ENCODE measurements around the gene MATCAP1. TPM values are rescaled to one million over a fixed set of nuclear protein-coding genes. Genes with fewer than 3 reads are reported as not detected.

MATCAP1 gene
- polyA plus RNA-seq, 2 of the 4 experiments (the other 2 are of a cell fraction): 7.5 to 20.8 TPM

DNA sequence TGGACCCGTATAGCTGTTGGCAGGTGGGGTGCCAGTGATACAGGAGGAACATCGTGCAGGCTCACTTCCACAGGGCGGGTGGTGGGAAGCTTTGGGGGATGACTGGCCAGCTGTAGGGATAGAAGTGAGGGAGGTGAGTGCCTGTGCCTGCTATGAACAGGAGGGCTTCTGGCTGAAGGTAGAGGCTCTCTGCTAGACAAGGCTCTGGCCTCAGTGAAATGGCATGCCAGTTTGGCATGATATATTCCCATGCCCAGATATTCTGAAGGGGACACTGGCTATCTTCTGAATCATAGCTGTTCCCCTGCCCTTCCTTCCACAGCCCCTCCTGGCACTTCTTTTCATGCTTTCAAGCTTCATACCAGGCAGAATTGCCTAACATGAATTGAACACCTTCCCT is 54.9 kb downstream of the MATCAP1 start:
- Histone ChIP-seq H3K4me1 (no peaks in the 10 kb centered on the region), H3K4me2 (no peak overlapping the region), H3K27ac (no peak overlapping the region), H3K4me3 (no peak overlapping the region), H3K9me3 (no peaks in the 10 kb centered on the region)
- DNase-seq (ENCODE audit: low read depth in 1 of 2, low spot score in 1 of 2) (no peak), ATAC-seq (no peak), FAIRE-seq (no peak)
- TF ChIP-seq EHF (CRISPR knock-in tag; IDR thresholded peaks at IDR 0.05) (no peak), MAFK (IDR thresholded peaks at IDR 0.05; ENCODE audit: partially characterized antibody) (no peak), MAZ (IDR thresholded peaks at IDR 0.05; ENCODE audit: borderline replicate concordance, low read depth, low read length) (no peak), ZC3H11A (IDR thresholded peaks at IDR 0.05) (no peak)
- TF ChIP-seq, protein P1, sequence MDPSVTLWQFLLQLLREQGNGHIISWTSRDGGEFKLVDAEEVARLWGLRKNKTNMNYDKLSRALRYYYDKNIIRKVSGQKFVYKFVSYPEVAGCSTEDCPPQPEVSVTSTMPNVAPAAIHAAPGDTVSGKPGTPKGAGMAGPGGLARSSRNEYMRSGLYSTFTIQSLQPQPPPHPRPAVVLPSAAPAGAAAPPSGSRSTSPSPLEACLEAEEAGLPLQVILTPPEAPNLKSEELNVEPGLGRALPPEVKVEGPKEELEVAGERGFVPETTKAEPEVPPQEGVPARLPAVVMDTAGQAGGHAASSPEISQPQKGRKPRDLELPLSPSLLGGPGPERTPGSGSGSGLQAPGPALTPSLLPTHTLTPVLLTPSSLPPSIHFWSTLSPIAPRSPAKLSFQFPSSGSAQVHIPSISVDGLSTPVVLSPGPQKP (IDR thresholded peaks at IDR 0.05; ENCODE audit: low read depth, low read length): no peak
- POLR2A ChIA-PET: no interaction called here
- whole genome bisulfite sequencing (ENCODE audit: missing lambda C conversion rate): 77% methylated on average over 3 of the region's 3 CpGs
- CTCF ChIA-PET: interaction anchor here (0.9 to 3.6 kb wide), 7 partner anchors 10 to 152 kb away, joined by 3 to 18 read pairs (median 5); no protein-coding TSS in a partner anchor

DNA sequence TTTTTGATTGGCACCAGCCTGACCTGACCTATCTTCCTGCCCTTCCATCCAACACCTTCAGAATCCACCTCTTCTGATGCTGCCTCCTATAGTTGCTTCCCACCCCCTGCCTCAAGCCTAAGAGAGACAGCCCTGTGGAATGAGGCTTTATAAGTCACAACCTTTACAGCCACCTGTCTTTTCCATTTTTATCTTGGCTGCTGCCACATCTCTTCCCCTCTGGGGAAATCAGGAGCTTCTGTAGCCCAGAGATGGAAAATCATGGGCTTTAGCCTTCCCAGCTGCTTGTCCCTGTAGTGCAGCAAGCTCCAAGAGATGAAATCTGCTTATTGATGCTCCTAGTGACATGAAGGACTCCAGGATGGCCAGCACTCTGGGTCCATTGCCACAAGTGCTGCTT is 55.3 kb downstream of the MATCAP1 start:
- DNase-seq (ENCODE audit: low read depth in 1 of 2, low spot score in 1 of 2) (no peak), ATAC-seq (no peak), FAIRE-seq (no peak)
- Histone ChIP-seq H3K27ac (no peak overlapping the region), H3K9me3 (no peaks in the 10 kb centered on the region), H3K4me3 (no peak overlapping the region), H3K4me1 (no peaks in the 10 kb centered on the region), H3K4me2 (no peak overlapping the region)
- TF ChIP-seq, protein P2, sequence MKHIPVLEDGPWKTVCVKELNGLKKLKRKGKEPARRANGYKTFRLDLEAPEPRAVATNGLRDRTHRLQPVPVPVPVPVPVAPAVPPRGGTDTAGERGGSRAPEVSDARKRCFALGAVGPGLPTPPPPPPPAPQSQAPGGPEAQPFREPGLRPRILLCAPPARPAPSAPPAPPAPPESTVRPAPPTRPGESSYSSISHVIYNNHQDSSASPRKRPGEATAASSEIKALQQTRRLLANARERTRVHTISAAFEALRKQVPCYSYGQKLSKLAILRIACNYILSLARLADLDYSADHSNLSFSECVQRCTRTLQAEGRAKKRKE (CRISPR knock-in tag; IDR thresholded peaks at IDR 0.05; ENCODE audit: low read depth): no peak
- TF ChIP-seq ESRRA (IDR thresholded peaks at IDR 0.05; ENCODE audit: borderline replicate concordance, low read length) (no peak), HEYL (CRISPR knock-in tag; IDR thresholded peaks at IDR 0.05) (no peak), JUN (IDR thresholded peaks at IDR 0.05) (no peak), HOXB13 (CRISPR knock-in tag; IDR thresholded peaks at IDR 0.05; ENCODE audit: low read depth) (no peak), ZSCAN20 (CRISPR knock-in tag; IDR thresholded peaks at IDR 0.05) (no peak), CEBPB (IDR thresholded peaks at IDR 0.05) (no peak), GATA3 (IDR thresholded peaks at IDR 0.05; ENCODE audit: borderline replicate concordance) (no peak), HOXB5 (CRISPR knock-in tag; IDR thresholded peaks at IDR 0.05) (no peak), SMC3 (IDR thresholded peaks at IDR 0.05) (no peak), TFCP2L1 (CRISPR knock-in tag; IDR thresholded peaks at IDR 0.05) (no peak), CBX2 (IDR thresholded peaks at IDR 0.05; ENCODE audit: borderline replicate concordance, low read depth) (no peak), KDM5A (IDR thresholded peaks at IDR 0.05) (no peak), ZNF302 (CRISPR knock-in tag; IDR thresholded peaks at IDR 0.05) (no peak), ZFP36 (IDR thresholded peaks at IDR 0.05; ENCODE audit: borderline replicate concordance, partially characterized antibody) (no peak), NPAS2 (CRISPR knock-in tag; IDR thresholded peaks at IDR 0.05; ENCODE audit: borderline replicate concordance) (no peak)
- TF ChIP-seq, protein P1 (IDR thresholded peaks at IDR 0.05; ENCODE audit: low read depth, low read length): no peak
- TF ChIP-seq, protein P3, sequence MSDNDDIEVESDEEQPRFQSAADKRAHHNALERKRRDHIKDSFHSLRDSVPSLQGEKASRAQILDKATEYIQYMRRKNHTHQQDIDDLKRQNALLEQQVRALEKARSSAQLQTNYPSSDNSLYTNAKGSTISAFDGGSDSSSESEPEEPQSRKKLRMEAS (IDR thresholded peaks at IDR 0.05): no peak
- POLR2A ChIA-PET: no interaction called here
- CTCF ChIA-PET: interaction anchor here (1.1 to 3.6 kb wide), 7 partner anchors 13 to 152 kb away, joined by 3 to 18 read pairs (median 5); no protein-coding TSS in a partner anchor

Small RNA genes lying within 50 kb of the gene (small RNA-seq; reads per million reads assigned to genes)
- gene MIR328: 0 to 6.3 (median 2.0) reads per million in 6 experiments

Other genes starting within 250 kb of the MATCAP1 start
- 140 and 168 TPM in 2 replicates for gene CIAO2B, start 249.6 kb downstream of the MATCAP1 start, polyA plus RNA-seq (2011; rRNA removed)
- 134 to 148 TPM (median 144 TPM) in 3 replicates for gene CIAO2B, start 249.6 kb downstream of the MATCAP1 start, polyA plus RNA-seq (2017; fragmentation: RNase III; extraction: RNeasy Plus Mini Kit Qiagen cat#74134 plus additional on column Dnase treatment)
- 19.4 and 20.4 TPM in 2 replicates for gene CES2, start 248.4 kb downstream of the MATCAP1 start, polyA plus RNA-seq (2011; rRNA removed)
- 19.9 to 22.0 TPM (median 20.3 TPM) in 3 replicates for gene CES2, start 248.4 kb downstream of the MATCAP1 start, polyA plus RNA-seq (2017; fragmentation: RNase III; extraction: RNeasy Plus Mini Kit Qiagen cat#74134 plus additional on column Dnase treatment)
- 3.8 and 4.1 TPM in 2 replicates for gene CES3, start 222.7 kb downstream of the MATCAP1 start, polyA plus RNA-seq (2011; rRNA removed)
- gene CES3, start 222.7 kb downstream of the MATCAP1 start, polyA plus RNA-seq (2017; fragmentation: RNase III; extraction: RNeasy Plus Mini Kit Qiagen cat#74134 plus additional on column Dnase treatment): 2.1 to 2.7 TPM (median 2.3 TPM) in 3 replicates
- gene CES4A, start 195.4 kb downstream of the MATCAP1 start, polyA plus RNA-seq (2011; rRNA removed): 3.5 and 4.4 TPM in 2 replicates
- 2.5 to 3.5 TPM (median 2.8 TPM) in 3 replicates for gene CES4A, start 195.4 kb downstream of the MATCAP1 start, polyA plus RNA-seq (2017; fragmentation: RNase III; extraction: RNeasy Plus Mini Kit Qiagen cat#74134 plus additional on column Dnase treatment)
- gene CBFB, start 154.8 kb downstream of the MATCAP1 start, polyA plus RNA-seq (2011; rRNA removed): 35.9 and 61.3 TPM in 2 replicates
- gene CBFB, start 154.8 kb downstream of the MATCAP1 start, polyA plus RNA-seq (2017; fragmentation: RNase III; extraction: RNeasy Plus Mini Kit Qiagen cat#74134 plus additional on column Dnase treatment): 26.0 to 29.3 TPM (median 27.7 TPM) in 3 replicates
- 37.6 and 48.6 TPM in 2 replicates for gene PHAF1, start 74.0 kb downstream of the MATCAP1 start, polyA plus RNA-seq (2011; rRNA removed)
- 20.7 to 21.6 TPM (median 20.9 TPM) in 3 replicates for gene PHAF1, start 74.0 kb downstream of the MATCAP1 start, polyA plus RNA-seq (2017; fragmentation: RNase III; extraction: RNeasy Plus Mini Kit Qiagen cat#74134 plus additional on column Dnase treatment)
- 6.8 and 8.5 TPM in 2 replicates for gene B3GNT9, start 33.0 kb downstream of the MATCAP1 start, polyA plus RNA-seq (2011; rRNA removed)
- gene B3GNT9, start 33.0 kb downstream of the MATCAP1 start, polyA plus RNA-seq (2017; fragmentation: RNase III; extraction: RNeasy Plus Mini Kit Qiagen cat#74134 plus additional on column Dnase treatment): 6.7 to 9.3 TPM (median 9.0 TPM) in 3 replicates
- 7.8 and 9.1 TPM in 2 replicates for gene TRADD, start 24.1 kb downstream of the MATCAP1 start, polyA plus RNA-seq (2011; rRNA removed)
- 13.2 to 15.2 TPM (median 15.2 TPM) in 3 replicates for gene TRADD, start 24.1 kb downstream of the MATCAP1 start, polyA plus RNA-seq (2017; fragmentation: RNase III; extraction: RNeasy Plus Mini Kit Qiagen cat#74134 plus additional on column Dnase treatment)
- gene FBXL8, start 24.0 kb downstream of the MATCAP1 start, polyA plus RNA-seq (2011; rRNA removed): 5.4 and 5.6 TPM in 2 replicates
- 12.5 to 14.4 TPM (median 13.1 TPM) in 3 replicates for gene FBXL8, start 24.0 kb downstream of the MATCAP1 start, polyA plus RNA-seq (2017; fragmentation: RNase III; extraction: RNeasy Plus Mini Kit Qiagen cat#74134 plus additional on column Dnase treatment)
- gene HSF4, start 19.2 kb downstream of the MATCAP1 start, polyA plus RNA-seq (2011; rRNA removed): 8.3 and 11.7 TPM in 2 replicates
- gene HSF4, start 19.2 kb downstream of the MATCAP1 start, polyA plus RNA-seq (2017; fragmentation: RNase III; extraction: RNeasy Plus Mini Kit Qiagen cat#74134 plus additional on column Dnase treatment): 15.3 to 22.0 TPM (median 18.9 TPM) in 3 replicates
- 22.6 and 24.4 TPM in 2 replicates for gene NOL3, start 13.4 kb downstream of the MATCAP1 start, polyA plus RNA-seq (2011; rRNA removed)
- 38.5 to 41.3 TPM (median 39.1 TPM) in 3 replicates for gene NOL3, start 13.4 kb downstream of the MATCAP1 start, polyA plus RNA-seq (2017; fragmentation: RNase III; extraction: RNeasy Plus Mini Kit Qiagen cat#74134 plus additional on column Dnase treatment)
- 0.06 TPM in 1 of 2 replicates, not detected in the other for gene EXOC3L1, start 6.2 kb upstream of the MATCAP1 start, polyA plus RNA-seq (2011; rRNA removed)
- gene EXOC3L1, start 6.2 kb upstream of the MATCAP1 start, polyA plus RNA-seq (2017; fragmentation: RNase III; extraction: RNeasy Plus Mini Kit Qiagen cat#74134 plus additional on column Dnase treatment): not detected in 3 replicates
- gene E2F4, start 8.2 kb upstream of the MATCAP1 start, polyA plus RNA-seq (2011; rRNA removed): 65.1 and 71.8 TPM in 2 replicates
- 66.0 to 69.6 TPM (median 66.6 TPM) in 3 replicates for gene E2F4, start 8.2 kb upstream of the MATCAP1 start, polyA plus RNA-seq (2017; fragmentation: RNase III; extraction: RNeasy Plus Mini Kit Qiagen cat#74134 plus additional on column Dnase treatment)
- gene ELMO3, start 15.2 kb upstream of the MATCAP1 start, polyA plus RNA-seq (2011; rRNA removed): 0.62 and 1.0 TPM in 2 replicates
- 1.3 to 1.5 TPM (median 1.4 TPM) in 3 replicates for gene ELMO3, start 15.2 kb upstream of the MATCAP1 start, polyA plus RNA-seq (2017; fragmentation: RNase III; extraction: RNeasy Plus Mini Kit Qiagen cat#74134 plus additional on column Dnase treatment)
- 70.2 and 73.5 TPM in 2 replicates for gene TMEM208, start 43.2 kb upstream of the MATCAP1 start, polyA plus RNA-seq (2011; rRNA removed)
- 103 to 114 TPM (median 114 TPM) in 3 replicates for gene TMEM208, start 43.2 kb upstream of the MATCAP1 start, polyA plus RNA-seq (2017; fragmentation: RNase III; extraction: RNeasy Plus Mini Kit Qiagen cat#74134 plus additional on column Dnase treatment)
- 16.1 and 18.1 TPM in 2 replicates for gene FHOD1, start 63.5 kb upstream of the MATCAP1 start, polyA plus RNA-seq (2011; rRNA removed)
- 29.1 to 34.2 TPM (median 33.6 TPM) in 3 replicates for gene FHOD1, start 63.5 kb upstream of the MATCAP1 start, polyA plus RNA-seq (2017; fragmentation: RNase III; extraction: RNeasy Plus Mini Kit Qiagen cat#74134 plus additional on column Dnase treatment)
- gene SLC9A5, start 65.0 kb upstream of the MATCAP1 start, polyA plus RNA-seq (2011; rRNA removed): 0.83 and 1.1 TPM in 2 replicates
- 1.6 to 2.6 TPM (median 2.5 TPM) in 3 replicates for gene SLC9A5, start 65.0 kb upstream of the MATCAP1 start, polyA plus RNA-seq (2017; fragmentation: RNase III; extraction: RNeasy Plus Mini Kit Qiagen cat#74134 plus additional on column Dnase treatment)
- 10.0 and 17.7 TPM in 2 replicates for gene PLEKHG4, start 95.6 kb upstream of the MATCAP1 start, polyA plus RNA-seq (2011; rRNA removed)
- 15.6 to 16.6 TPM (median 15.9 TPM) in 3 replicates for gene PLEKHG4, start 95.6 kb upstream of the MATCAP1 start, polyA plus RNA-seq (2017; fragmentation: RNase III; extraction: RNeasy Plus Mini Kit Qiagen cat#74134 plus additional on column Dnase treatment)
- gene KCTD19, start 142.8 kb upstream of the MATCAP1 start, polyA plus RNA-seq (2011; rRNA removed): 1.1 and 2.4 TPM in 2 replicates
- 0.57 to 1.00 TPM (median 0.76 TPM) in 3 replicates for gene KCTD19, start 142.8 kb upstream of the MATCAP1 start, polyA plus RNA-seq (2017; fragmentation: RNase III; extraction: RNeasy Plus Mini Kit Qiagen cat#74134 plus additional on column Dnase treatment)
- gene LRRC36, start 142.9 kb upstream of the MATCAP1 start, polyA plus RNA-seq (2011; rRNA removed): 0.57 and 0.93 TPM in 2 replicates
- gene LRRC36, start 142.9 kb upstream of the MATCAP1 start, polyA plus RNA-seq (2017; fragmentation: RNase III; extraction: RNeasy Plus Mini Kit Qiagen cat#74134 plus additional on column Dnase treatment): 0.25 to 0.48 TPM (median 0.44 TPM) in 3 replicates
- 9.4 and 10.6 TPM in 2 replicates for gene TPPP3, start 209.5 kb upstream of the MATCAP1 start, polyA plus RNA-seq (2011; rRNA removed)
- 8.7 to 10.9 TPM (median 9.6 TPM) in 3 replicates for gene TPPP3, start 209.5 kb upstream of the MATCAP1 start, polyA plus RNA-seq (2017; fragmentation: RNase III; extraction: RNeasy Plus Mini Kit Qiagen cat#74134 plus additional on column Dnase treatment)
- 3.5 and 3.8 TPM in 2 replicates for gene ZDHHC1, start 232.5 kb upstream of the MATCAP1 start, polyA plus RNA-seq (2011; rRNA removed)
- gene ZDHHC1, start 232.5 kb upstream of the MATCAP1 start, polyA plus RNA-seq (2017; fragmentation: RNase III; extraction: RNeasy Plus Mini Kit Qiagen cat#74134 plus additional on column Dnase treatment): 5.0 to 7.2 TPM (median 5.9 TPM) in 3 replicates
- gene HSD11B2, start 247.2 kb upstream of the MATCAP1 start, polyA plus RNA-seq (2011; rRNA removed): 0.53 and 0.75 TPM in 2 replicates
- 0.93 to 1.6 TPM (median 1.2 TPM) in 3 replicates for gene HSD11B2, start 247.2 kb upstream of the MATCAP1 start, polyA plus RNA-seq (2017; fragmentation: RNase III; extraction: RNeasy Plus Mini Kit Qiagen cat#74134 plus additional on column Dnase treatment)